Measurements from ENCODE around the gene COPRS. TPM values are rescaled to one million over a fixed set of nuclear protein-coding genes. Genes with fewer than 3 reads are reported as not detected.

Gene COPRS
- total RNA-seq, 4 donors from 2014 or later: 59.0 to 82.7 (median 62.6) TPM

- TF ChIP-seq CTCF (IDR thresholded peaks at IDR 0.05; ENCODE audit: low read depth): no peak
Observed at GRCh38 chr17:31819578-31819977, 39.5 kb downstream of the COPRS start.

GRCh38 chr17:31815212-31815730 lies 43.8 kb downstream of the COPRS start:
- TF ChIP-seq CTCF (IDR thresholded peaks at IDR 0.05; ENCODE audit: low read depth): no peak

- no peak for TF ChIP-seq CTCF (IDR thresholded peaks at IDR 0.05; ENCODE audit: low read depth)
Observed at GRCh38 chr17:31811101-31811500, 47.9 kb downstream of the COPRS start.

GRCh38 chr17:31808521-31809050 lies 50.5 kb downstream of the COPRS start:
- no peak for TF ChIP-seq CTCF (IDR thresholded peaks at IDR 0.05; ENCODE audit: low read depth)

GRCh38 chr17:31807846-31808245 lies 51.2 kb downstream of the COPRS start:
- TF ChIP-seq CTCF (IDR thresholded peaks at IDR 0.05; ENCODE audit: low read depth): no peak

- no peak for TF ChIP-seq CTCF (IDR thresholded peaks at IDR 0.05; ENCODE audit: low read depth)
Observed at GRCh38 chr17:31806921-31807320, 52.1 kb downstream of the COPRS start.

GRCh38 chr17:31803494-31804213 lies 55.4 kb downstream of the COPRS start:
- no peak for TF ChIP-seq CTCF (IDR thresholded peaks at IDR 0.05; ENCODE audit: low read depth)

Data from subcutaneous adipose tissue (tissue), 4 donors.